ENCODE measurements around the gene KCNC3.
"Not testable (repeated sequence)": the region's sequence is repeated elsewhere in the genome, so short reads cannot be mapped to it uniquely, and the experiment has no call there.

The KCNC3 gene

GRCh38 chr19:50330365-50331078 is 1.3 kb upstream of the KCNC3 start:
- WGBS (ENCODE audit: insufficient coverage): 3% methylated on average over 41 of the region's 48 CpGs
- H3K9me3 ChIP-seq (ENCODE audit: control extremely low read depth in 1 of 5, control insufficient read depth in 4 of 5, insufficient read depth in 2 of 5, low read depth in 1 of 5, low read length in 4 of 5): peaks cover 0 to 13% (median 7%) of the 10 kb centered on the region in 5 experiments
- peaks cover 2 to 53% (median 32%) of the 10 kb centered on the region in 4 experiments for H3K4me1 ChIP-seq (ENCODE audit: control extremely low read depth in 1 of 4, control insufficient read depth in 4 of 4, insufficient read depth in 4 of 4, low read length in 3 of 4)
- peak overlapping the region in 5 of 7 experiments; percentile 25 to 67 (median 50) for H3K4me3 ChIP-seq (ENCODE audit: control insufficient read depth in 1 of 7, extremely low read depth in 1 of 7, insufficient read depth in 4 of 7, low read depth in 2 of 7, low read length in 6 of 7)
- H3K36me3 ChIP-seq (ENCODE audit: control insufficient read depth in 4 of 4, insufficient read depth in 4 of 4, low read length in 3 of 4): no peaks in the 10 kb centered on the region
- POLR2A ChIA-PET: interaction anchor here (0.7 kb wide), 1 partner anchor 183 kb away, joined by 3 read pairs; no protein-coding TSS in a partner anchor
- peak overlapping the region in 1 of 2 experiments; percentile 68 for H3K27ac ChIP-seq (ENCODE audit: insufficient read depth in 1 of 2, low read depth in 1 of 2, low read length in 2 of 2, poor library complexity in 1 of 2, severe bottlenecking in 2 of 2)
- peak; percentile 84 to 89 (median 86) for DNase-seq
- CTCF ChIA-PET: no interaction called here
- H3K27me3 ChIP-seq (replicated peaks in 2 of 5; ENCODE audit: control insufficient read depth in 4 of 5, insufficient read depth in 5 of 5, low read length in 4 of 5): peaks cover 0 to 74% (median 35%) of the 10 kb centered on the region in 5 experiments

- H3K27me3 ChIP-seq (replicated peaks in 2 of 5; ENCODE audit: control insufficient read depth in 4 of 5, insufficient read depth in 5 of 5, low read length in 4 of 5): peaks cover 0 to 79% (median 35%) of the 10 kb centered on the region in 5 experiments
- H3K4me1 ChIP-seq (ENCODE audit: control extremely low read depth in 1 of 4, control insufficient read depth in 4 of 4, insufficient read depth in 4 of 4, low read length in 3 of 4): peaks cover 2 to 54% (median 33%) of the 10 kb centered on the region in 4 experiments
- CTCF ChIA-PET; H3K36me3 ChIP-seq (ENCODE audit: control insufficient read depth in 4 of 4, insufficient read depth in 4 of 4, low read length in 3 of 4); DNase-seq: not testable (repeated sequence)
- peak overlapping the region in 3 of 7 experiments; percentile 17 to 40 (median 26) for H3K4me3 ChIP-seq (ENCODE audit: control insufficient read depth in 1 of 7, extremely low read depth in 1 of 7, insufficient read depth in 4 of 7, low read depth in 2 of 7, low read length in 6 of 7)
- H3K27ac ChIP-seq (ENCODE audit: insufficient read depth in 1 of 2, low read depth in 1 of 2, low read length in 2 of 2, poor library complexity in 1 of 2, severe bottlenecking in 2 of 2): peak overlapping the region in 1 of 2 experiments; percentile 68
- POLR2A ChIA-PET: interaction anchor here (0.7 kb wide), 1 partner anchor 183 kb away, joined by 3 read pairs; no protein-coding TSS in a partner anchor
- 34% methylated on average over 16 of the region's 18 CpGs for WGBS (ENCODE audit: insufficient coverage)
- peaks cover 0 to 13% (median 7%) of the 10 kb centered on the region in 5 experiments for H3K9me3 ChIP-seq (ENCODE audit: control extremely low read depth in 1 of 5, control insufficient read depth in 4 of 5, insufficient read depth in 2 of 5, low read depth in 1 of 5, low read length in 4 of 5)
These were observed 733 bp upstream of the KCNC3 start for GRCh38 chr19:50329926-50330294.

DNA sequence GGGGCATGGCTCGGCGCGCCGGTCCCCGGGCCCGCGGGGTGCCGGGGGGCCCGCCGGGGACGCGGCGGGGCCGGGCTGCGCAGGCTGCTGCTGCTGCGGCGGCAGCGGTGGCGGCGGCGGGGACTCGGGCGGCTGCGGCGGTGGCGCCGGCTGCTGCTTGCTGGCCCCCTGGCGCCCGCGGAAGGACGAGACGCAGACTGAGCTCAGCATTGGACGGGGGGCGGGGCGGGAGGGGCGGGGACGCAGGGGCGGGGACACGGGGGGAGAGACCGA is 368 bp downstream of the KCNC3 start:
- WGBS (ENCODE audit: insufficient coverage): under 1% methylated on average over 18 of the region's 40 CpGs
- POLR2A ChIA-PET: no interaction called here
- H3K27ac ChIP-seq (ENCODE audit: insufficient read depth in 1 of 2, low read depth in 1 of 2, low read length in 2 of 2, poor library complexity in 1 of 2, severe bottlenecking in 2 of 2): no peak overlapping the region
- H3K4me1 ChIP-seq (ENCODE audit: control extremely low read depth in 1 of 4, control insufficient read depth in 4 of 4, insufficient read depth in 4 of 4, low read length in 3 of 4): peaks cover 2 to 51% (median 29%) of the 10 kb centered on the region in 4 experiments
- peaks cover 0 to 85% (median 35%) of the 10 kb centered on the region in 5 experiments for H3K27me3 ChIP-seq (replicated peaks in 2 of 5; ENCODE audit: control insufficient read depth in 4 of 5, insufficient read depth in 5 of 5, low read length in 4 of 5)
- H3K36me3 ChIP-seq (ENCODE audit: control insufficient read depth in 4 of 4, insufficient read depth in 4 of 4, low read length in 3 of 4): no peaks in the 10 kb centered on the region
- DNase-seq: no peak
- peaks cover 0 to 13% (median 7%) of the 10 kb centered on the region in 5 experiments for H3K9me3 ChIP-seq (ENCODE audit: control extremely low read depth in 1 of 5, control insufficient read depth in 4 of 5, insufficient read depth in 2 of 5, low read depth in 1 of 5, low read length in 4 of 5)
- peak overlapping the region in 1 of 7 experiments; percentile 28 for H3K4me3 ChIP-seq (ENCODE audit: control insufficient read depth in 1 of 7, extremely low read depth in 1 of 7, insufficient read depth in 4 of 7, low read depth in 2 of 7, low read length in 6 of 7)
- CTCF ChIA-PET: no interaction called here

- DNase-seq: peak in 2 of 3 donors; percentile 13 to 20
- H3K4me3 ChIP-seq (ENCODE audit: control insufficient read depth in 1 of 7, extremely low read depth in 1 of 7, insufficient read depth in 4 of 7, low read depth in 2 of 7, low read length in 6 of 7): peak overlapping the region in 2 of 7 experiments; percentile 19 to 28
- H3K9me3 ChIP-seq (ENCODE audit: control extremely low read depth in 1 of 5, control insufficient read depth in 4 of 5, insufficient read depth in 2 of 5, low read depth in 1 of 5, low read length in 4 of 5): peaks cover 0 to 13% (median 7%) of the 10 kb centered on the region in 5 experiments
- peaks cover 2 to 46% (median 25%) of the 10 kb centered on the region in 4 experiments for H3K4me1 ChIP-seq (ENCODE audit: control extremely low read depth in 1 of 4, control insufficient read depth in 4 of 4, insufficient read depth in 4 of 4, low read length in 3 of 4)
- peaks cover 0 to 83% (median 35%) of the 10 kb centered on the region in 5 experiments for H3K27me3 ChIP-seq (replicated peaks in 2 of 5; ENCODE audit: control insufficient read depth in 4 of 5, insufficient read depth in 5 of 5, low read length in 4 of 5)
- ChIA-PET CTCF (no interaction called here), POLR2A (no interaction called here)
- 3% methylated on average over 103 of the region's 104 CpGs for WGBS (ENCODE audit: insufficient coverage)
- H3K27ac ChIP-seq (ENCODE audit: insufficient read depth in 1 of 2, low read depth in 1 of 2, low read length in 2 of 2, poor library complexity in 1 of 2, severe bottlenecking in 2 of 2): no peak overlapping the region
- H3K36me3 ChIP-seq (ENCODE audit: control insufficient read depth in 4 of 4, insufficient read depth in 4 of 4, low read length in 3 of 4): no peaks in the 10 kb centered on the region
These were observed 829 bp downstream of the KCNC3 start for GRCh38 chr19:50328224-50328872.

DNA sequence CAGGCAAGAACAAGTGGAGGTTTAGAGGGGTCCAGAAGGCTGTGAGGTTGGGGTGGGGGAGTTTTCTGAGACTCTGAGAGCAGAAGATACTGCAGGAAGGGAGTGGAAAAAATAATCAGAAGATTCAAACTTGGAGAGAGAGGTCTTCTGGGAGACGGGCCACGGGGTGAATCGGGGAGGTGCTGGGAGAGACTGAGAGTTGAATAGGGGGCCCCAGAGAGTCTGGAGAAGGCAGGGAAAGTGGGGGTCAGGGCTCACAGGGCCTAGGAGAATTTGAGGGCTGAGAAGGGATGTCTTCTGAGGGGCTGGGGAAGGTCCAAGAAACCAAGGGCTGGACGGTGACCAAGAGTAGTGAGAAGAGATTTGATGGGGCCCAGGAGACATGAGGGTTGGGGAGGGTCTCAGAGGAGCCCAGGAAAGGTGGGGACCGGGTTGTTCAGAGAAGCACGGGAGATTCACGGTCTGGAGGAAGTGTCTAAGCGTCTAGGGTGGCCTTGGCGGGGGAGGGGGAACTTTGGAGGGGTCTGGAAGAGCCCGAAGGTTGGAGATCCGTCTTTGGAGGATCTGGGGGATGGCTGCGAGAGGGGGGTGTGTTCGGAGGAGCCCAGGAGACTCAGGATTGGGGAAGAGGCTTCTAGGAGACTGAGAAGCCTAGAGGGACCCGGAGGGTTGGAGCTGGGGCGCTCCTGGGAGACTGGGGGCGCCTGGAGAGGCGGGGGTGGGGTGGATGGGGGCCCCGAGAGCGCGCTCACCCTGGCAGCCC is 1.5 kb downstream of the KCNC3 start:
- Histone ChIP-seq H3K36me3 (ENCODE audit: control insufficient read depth in 4 of 4, insufficient read depth in 4 of 4, low read length in 3 of 4) (no peaks in the 10 kb centered on the region), H3K4me1 (ENCODE audit: control extremely low read depth in 1 of 4, control insufficient read depth in 4 of 4, insufficient read depth in 4 of 4, low read length in 3 of 4) (peaks cover 2 to 39% (median 21%) of the 10 kb centered on the region in 4 experiments), H3K27me3 (replicated peaks in 2 of 5; ENCODE audit: control insufficient read depth in 4 of 5, insufficient read depth in 5 of 5, low read length in 4 of 5) (peaks cover 0 to 76% (median 33%) of the 10 kb centered on the region in 5 experiments), H3K4me3 (ENCODE audit: control insufficient read depth in 1 of 7, extremely low read depth in 1 of 7, insufficient read depth in 4 of 7, low read depth in 2 of 7, low read length in 6 of 7) (no peak overlapping the region), H3K27ac (ENCODE audit: insufficient read depth in 1 of 2, low read depth in 1 of 2, low read length in 2 of 2, poor library complexity in 1 of 2, severe bottlenecking in 2 of 2) (no peak overlapping the region), H3K9me3 (ENCODE audit: control extremely low read depth in 1 of 5, control insufficient read depth in 4 of 5, insufficient read depth in 2 of 5, low read depth in 1 of 5, low read length in 4 of 5) (peaks cover 0 to 13% (median 7%) of the 10 kb centered on the region in 5 experiments)
- DNase-seq: no peak
- CTCF ChIA-PET: no interaction called here
- POLR2A ChIA-PET: no interaction called here
- 20% methylated on average over 13 of the region's 20 CpGs for WGBS (ENCODE audit: insufficient coverage)

GRCh38 chr19:50327013-50327412 is 2.2 kb downstream of the KCNC3 start:
- Histone ChIP-seq H3K36me3 (ENCODE audit: control insufficient read depth in 4 of 4, insufficient read depth in 4 of 4, low read length in 3 of 4) (no peaks in the 10 kb centered on the region), H3K4me3 (ENCODE audit: control insufficient read depth in 1 of 7, extremely low read depth in 1 of 7, insufficient read depth in 4 of 7, low read depth in 2 of 7, low read length in 6 of 7) (no peak overlapping the region), H3K27ac (ENCODE audit: insufficient read depth in 1 of 2, low read depth in 1 of 2, low read length in 2 of 2, poor library complexity in 1 of 2, severe bottlenecking in 2 of 2) (no peak overlapping the region), H3K9me3 (ENCODE audit: control extremely low read depth in 1 of 5, control insufficient read depth in 4 of 5, insufficient read depth in 2 of 5, low read depth in 1 of 5, low read length in 4 of 5) (peaks cover 0 to 13% (median 7%) of the 10 kb centered on the region in 5 experiments), H3K27me3 (replicated peaks in 2 of 5; ENCODE audit: control insufficient read depth in 4 of 5, insufficient read depth in 5 of 5, low read length in 4 of 5) (peaks cover 0 to 70% (median 28%) of the 10 kb centered on the region in 5 experiments), H3K4me1 (ENCODE audit: control extremely low read depth in 1 of 4, control insufficient read depth in 4 of 4, insufficient read depth in 4 of 4, low read length in 3 of 4) (peaks cover 2 to 34% (median 18%) of the 10 kb centered on the region in 4 experiments)
- ChIA-PET POLR2A (no interaction called here), CTCF (no interaction called here)
- 58% methylated on average over 2 of the region's 4 CpGs for WGBS (ENCODE audit: insufficient coverage)
- no peak for DNase-seq

Data from common myeloid progenitor, CD34-positive (primary cell).